Measurements from ENCODE around the gene GJC2. TPM values are rescaled to one million over a fixed set of nuclear protein-coding genes. Genes with fewer than 3 reads are reported as not detected.

Gene GJC2
- polyA plus RNA-seq, 3 donors: 0.15 TPM; not detected in 2

- intact Hi-C loops (cut with micrococcal nuclease): no loop called here
- Histone ChIP-seq H3K9me3 (replicated peaks in 1 of 2; ENCODE audit: control insufficient read depth in 1 of 2, insufficient read depth in 1 of 2, low read length in 2 of 2) (no peaks in the 10 kb centered on the region), H3K79me2 (ENCODE audit: insufficient read depth, low read length) (peaks cover 4% of the 10 kb centered on the region), H3K4me1 (ENCODE audit: control insufficient read depth in 1 of 2, insufficient read depth in 2 of 2, low read length in 2 of 2) (no peaks in the 10 kb centered on the region), H2AFZ (ENCODE audit: insufficient read depth, low read depth, low read length, poor library complexity, severe bottlenecking) (no peak overlapping the region), H3K27ac (ENCODE audit: low read depth in 1 of 2, low read length in 2 of 2) (no peak overlapping the region), H3K4me3 (replicated peaks in 1 of 3; ENCODE audit: low read depth in 2 of 3, low read length in 3 of 3) (no peak overlapping the region), H3K27me3 (ENCODE audit: control insufficient read depth in 2 of 2, insufficient read depth in 2 of 2, low read length in 2 of 2) (no peaks in the 10 kb centered on the region), H3K36me3 (replicated peaks in 1 of 2; ENCODE audit: control insufficient read depth in 1 of 2, insufficient read depth in 2 of 2, low read length in 2 of 2) (peaks cover 27% of the 10 kb centered on the region in 2 donors), H3K9ac (ENCODE audit: insufficient read depth, low read length, poor library complexity, severe bottlenecking) (no peak overlapping the region), H4K20me1 (ENCODE audit: insufficient read depth, low read length) (peaks cover 48% of the 10 kb centered on the region), H3K4me2 (replicated peaks; ENCODE audit: extremely low read depth, low read length, poor library complexity, severe bottlenecking) (no peak overlapping the region)
- H3K9me3 Mint-ChIP-seq: no peaks in the 10 kb centered on the region
- DNase-seq: no peak
- H3K27ac Mint-ChIP-seq: peak overlapping the region in 5 of 7 donors; percentile 21 to 70 (median 51)
- TF ChIP-seq CTCF (IDR thresholded peaks at IDR 0.05): no peak
- 93% methylated on average over 8 of the region's 12 CpGs for WGBS (ENCODE audit: insufficient coverage)
- peaks cover 0 to 3% (median under 1%) of the 10 kb centered on the region in 3 donors for H3K27me3 Mint-ChIP-seq (ENCODE audit: low read depth in 3 of 3)
- no peak overlapping the region for H3K4me3 Mint-ChIP-seq
- H3K4me1 Mint-ChIP-seq: peaks cover 4% of the 10 kb centered on the region
- peaks cover 7 to 25% of the 10 kb centered on the region in 2 donors for H3K36me3 Mint-ChIP-seq
These were observed 1.6 kb downstream of the GJC2 start for GRCh38 chr1:228151180-228151925.

- no peak overlapping the region for H2AFZ ChIP-seq (ENCODE audit: insufficient read depth, low read depth, low read length, poor library complexity, severe bottlenecking)
- H3K4me2 ChIP-seq (replicated peaks; ENCODE audit: extremely low read depth, low read length, poor library complexity, severe bottlenecking): no peak overlapping the region
- no peaks in the 10 kb centered on the region for H3K79me2 ChIP-seq (ENCODE audit: insufficient read depth, low read length)
- H3K27ac ChIP-seq (ENCODE audit: low read depth in 1 of 2, low read length in 2 of 2): no peak overlapping the region
- H3K27me3 ChIP-seq (ENCODE audit: control insufficient read depth in 2 of 2, insufficient read depth in 2 of 2, low read length in 2 of 2): no peaks in the 10 kb centered on the region
- H3K4me3 Mint-ChIP-seq: no peak overlapping the region
- peaks cover 4% of the 10 kb centered on the region for H3K4me1 Mint-ChIP-seq
- H3K9ac ChIP-seq (ENCODE audit: insufficient read depth, low read length, poor library complexity, severe bottlenecking): no peak overlapping the region
- no peaks in the 10 kb centered on the region for H3K9me3 Mint-ChIP-seq
- H3K9me3 ChIP-seq (replicated peaks in 1 of 2; ENCODE audit: control insufficient read depth in 1 of 2, insufficient read depth in 1 of 2, low read length in 2 of 2): no peaks in the 10 kb centered on the region
- TF ChIP-seq CTCF (IDR thresholded peaks at IDR 0.05): no peak
- H3K4me1 ChIP-seq (ENCODE audit: control insufficient read depth in 1 of 2, insufficient read depth in 2 of 2, low read length in 2 of 2): no peaks in the 10 kb centered on the region
- H3K27me3 Mint-ChIP-seq (ENCODE audit: low read depth in 3 of 3): peaks cover 1 to 7% (median 6%) of the 10 kb centered on the region in 3 donors
- peaks cover 17 to 18% of the 10 kb centered on the region in 2 donors for H3K36me3 ChIP-seq (replicated peaks in 1 of 2; ENCODE audit: control insufficient read depth in 1 of 2, insufficient read depth in 2 of 2, low read length in 2 of 2)
- WGBS (ENCODE audit: insufficient coverage): 88% methylated on average over 14 of the region's 19 CpGs
- intact Hi-C loops (cut with micrococcal nuclease): no loop called here
- no peak for DNase-seq
- peak overlapping the region in 4 of 7 donors; percentile 43 to 70 (median 52) for H3K27ac Mint-ChIP-seq
- H3K36me3 Mint-ChIP-seq: peaks cover 3 to 15% of the 10 kb centered on the region in 2 donors
- H3K4me3 ChIP-seq (replicated peaks in 1 of 3; ENCODE audit: low read depth in 2 of 3, low read length in 3 of 3): no peak overlapping the region
- peaks cover 39% of the 10 kb centered on the region for H4K20me1 ChIP-seq (ENCODE audit: insufficient read depth, low read length)
These were observed 2.6 kb downstream of the GJC2 start for GRCh38 chr1:228152097-228152917.

All from CD14-positive monocyte (primary cell).